ENCODE measurements around the gene HNRNPA2B1.
A peak's percentile ranks its signal among the peaks of the same experiment; 100 is the strongest.
"Not testable (repeated sequence)": the region's sequence is repeated elsewhere in the genome, so short reads cannot be mapped to it uniquely, and the experiment has no call there.

HNRNPA2B1 gene

DNA sequence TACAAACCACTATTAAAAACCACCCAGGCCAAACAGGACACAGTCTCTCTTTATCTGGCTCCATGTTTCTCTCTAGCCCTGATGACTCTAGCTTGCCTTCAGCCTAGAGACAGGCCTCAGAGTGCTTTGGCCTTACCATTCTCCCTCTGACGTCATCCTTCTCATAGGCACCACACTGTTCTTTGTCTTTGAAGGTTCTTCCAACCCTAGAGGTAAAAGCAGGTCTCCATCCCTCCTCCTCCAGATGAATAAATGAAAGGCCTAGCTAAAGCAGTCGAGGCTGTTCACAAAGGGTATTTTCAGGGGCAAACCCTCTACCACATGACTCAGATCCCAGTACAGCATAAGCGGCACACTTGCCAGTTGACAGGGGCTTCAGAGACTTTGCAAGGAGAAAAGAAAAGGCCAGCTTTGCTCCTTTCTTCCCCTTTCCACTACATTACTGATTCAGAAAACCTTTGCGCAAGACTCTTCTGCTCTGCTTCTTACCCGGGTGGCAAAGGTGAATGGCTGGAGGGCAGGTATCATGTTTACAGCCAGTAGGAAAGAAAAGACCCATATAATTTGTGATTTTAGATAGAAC, 33.8 kb downstream of the HNRNPA2B1 start:
- TF ChIP-seq, protein P1, sequence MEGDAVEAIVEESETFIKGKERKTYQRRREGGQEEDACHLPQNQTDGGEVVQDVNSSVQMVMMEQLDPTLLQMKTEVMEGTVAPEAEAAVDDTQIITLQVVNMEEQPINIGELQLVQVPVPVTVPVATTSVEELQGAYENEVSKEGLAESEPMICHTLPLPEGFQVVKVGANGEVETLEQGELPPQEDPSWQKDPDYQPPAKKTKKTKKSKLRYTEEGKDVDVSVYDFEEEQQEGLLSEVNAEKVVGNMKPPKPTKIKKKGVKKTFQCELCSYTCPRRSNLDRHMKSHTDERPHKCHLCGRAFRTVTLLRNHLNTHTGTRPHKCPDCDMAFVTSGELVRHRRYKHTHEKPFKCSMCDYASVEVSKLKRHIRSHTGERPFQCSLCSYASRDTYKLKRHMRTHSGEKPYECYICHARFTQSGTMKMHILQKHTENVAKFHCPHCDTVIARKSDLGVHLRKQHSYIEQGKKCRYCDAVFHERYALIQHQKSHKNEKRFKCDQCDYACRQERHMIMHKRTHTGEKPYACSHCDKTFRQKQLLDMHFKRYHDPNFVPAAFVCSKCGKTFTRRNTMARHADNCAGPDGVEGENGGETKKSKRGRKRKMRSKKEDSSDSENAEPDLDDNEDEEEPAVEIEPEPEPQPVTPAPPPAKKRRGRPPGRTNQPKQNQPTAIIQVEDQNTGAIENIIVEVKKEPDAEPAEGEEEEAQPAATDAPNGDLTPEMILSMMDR (IDR thresholded peaks at IDR 0.05; ENCODE audit: low read depth, low read length) = no peak
- no peaks in the 10 kb centered on the region for H3K27me3 ChIP-seq (ENCODE audit: insufficient read depth, low read depth, severe bottlenecking)
- H3K4me3 ChIP-seq (ENCODE audit: low read depth, low read length) = no peak overlapping the region
- no peak for DNase-seq
- H3K9me3 ChIP-seq (ENCODE audit: severe bottlenecking) = peaks cover 3% of the 10 kb centered on the region
- H3K27ac ChIP-seq = no peak overlapping the region
- peaks cover 3% of the 10 kb centered on the region; the same call in 1 of the 2 replicates for H3K36me3 ChIP-seq

GRCh38 chr7:26165950-26166683, 34.4 kb downstream of the HNRNPA2B1 start:
- no peak overlapping the region for H3K4me3 ChIP-seq (ENCODE audit: low read depth, low read length)
- TF ChIP-seq, protein P1 (IDR thresholded peaks at IDR 0.05; ENCODE audit: low read depth, low read length) = no peak
- peak; percentile 65 for DNase-seq
- H3K36me3 ChIP-seq = peaks cover 3% of the 10 kb centered on the region; the same call in 1 of the 2 replicates
- no peaks in the 10 kb centered on the region for H3K27me3 ChIP-seq (ENCODE audit: insufficient read depth, low read depth, severe bottlenecking)
- H3K27ac ChIP-seq = no peak overlapping the region
- peaks cover 3% of the 10 kb centered on the region for H3K9me3 ChIP-seq (ENCODE audit: severe bottlenecking)

DNA sequence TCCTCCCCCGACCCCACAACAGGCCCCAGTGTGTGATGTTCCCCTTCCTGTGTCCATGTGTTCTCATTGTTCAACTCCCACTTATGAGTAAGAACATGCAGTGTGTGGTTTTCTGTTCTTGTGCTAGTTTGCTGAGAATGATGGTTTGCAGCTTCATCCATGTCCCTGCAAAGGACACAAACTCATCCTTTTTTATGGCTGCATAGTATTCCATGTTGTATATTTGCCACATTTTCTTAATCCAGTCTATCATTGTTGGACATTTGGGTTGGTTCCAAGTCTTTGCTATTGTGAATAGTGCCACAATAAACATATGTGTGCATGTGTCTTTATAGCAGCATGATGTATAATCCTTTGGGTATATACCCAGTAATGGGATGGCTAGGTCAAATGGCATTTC, 36.7 kb downstream of the HNRNPA2B1 start:
- not testable (repeated sequence) for H3K36me3 ChIP-seq; H3K4me3 ChIP-seq (ENCODE audit: low read depth, low read length); H3K9me3 ChIP-seq (ENCODE audit: severe bottlenecking); H3K27me3 ChIP-seq (ENCODE audit: insufficient read depth, low read depth, severe bottlenecking); H3K27ac ChIP-seq; DNase-seq

DNA sequence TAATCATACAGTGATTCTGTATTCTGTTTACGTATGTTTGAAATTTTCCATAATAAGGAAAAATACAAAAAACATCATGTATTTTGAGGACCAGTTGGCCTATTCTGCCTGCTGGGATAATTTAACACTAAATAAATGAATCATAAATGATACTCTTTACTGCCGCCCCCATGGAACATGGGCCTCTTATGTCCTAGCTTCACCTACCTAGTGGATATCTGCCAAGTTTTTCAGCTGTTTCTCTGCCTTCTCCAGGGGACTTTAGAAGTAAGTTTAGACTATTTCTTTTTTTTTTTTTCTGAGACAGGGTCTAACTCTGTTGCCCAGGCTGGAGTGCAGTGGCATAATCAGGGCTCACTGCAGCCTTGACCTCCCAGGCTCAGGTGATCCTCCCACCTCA, 38.1 kb downstream of the HNRNPA2B1 start:
- Histone ChIP-seq H3K4me3 (ENCODE audit: low read depth, low read length) (no peak overlapping the region), H3K9me3 (ENCODE audit: severe bottlenecking) (peaks cover 3% of the 10 kb centered on the region), H3K27ac (no peak overlapping the region), H3K36me3 (no peaks in the 10 kb centered on the region), H3K27me3 (ENCODE audit: insufficient read depth, low read depth, severe bottlenecking) (no peaks in the 10 kb centered on the region)
- DNase-seq = no peak
- TF ChIP-seq, protein P1 (IDR thresholded peaks at IDR 0.05; ENCODE audit: low read depth, low read length) = no peak

GRCh38 chr7:26160896-26161295, 39.6 kb downstream of the HNRNPA2B1 start:
- no peak for DNase-seq
- Histone ChIP-seq H3K36me3 (no peaks in the 10 kb centered on the region), H3K9me3 (ENCODE audit: severe bottlenecking) (peaks cover 3% of the 10 kb centered on the region), H3K27me3 (ENCODE audit: insufficient read depth, low read depth, severe bottlenecking) (no peaks in the 10 kb centered on the region), H3K4me3 (ENCODE audit: low read depth, low read length) (no peak overlapping the region), H3K27ac (no peak overlapping the region)
- TF ChIP-seq, protein P1 (IDR thresholded peaks at IDR 0.05; ENCODE audit: low read depth, low read length) = no peak

DNA sequence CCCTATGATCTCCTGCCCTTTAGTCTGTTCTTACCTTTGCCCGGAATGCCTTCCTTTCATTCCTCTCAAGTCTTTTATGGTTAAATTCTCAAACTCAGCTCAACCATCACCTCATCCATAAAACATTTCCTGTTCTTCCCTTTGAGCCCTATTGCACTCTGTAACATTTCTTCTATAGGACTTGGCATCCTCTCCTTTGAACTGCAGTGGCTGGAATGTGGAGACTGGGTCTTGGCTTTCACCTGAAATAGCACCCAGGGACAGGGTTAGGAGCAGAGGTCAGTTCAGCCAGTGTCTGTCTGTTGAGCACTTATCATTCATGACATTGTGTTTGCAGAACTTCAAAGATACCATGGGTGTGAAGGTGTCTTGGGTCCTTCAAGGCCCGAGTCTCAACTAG, 41.3 kb downstream of the HNRNPA2B1 start:
- TF ChIP-seq, protein P1 (IDR thresholded peaks at IDR 0.05; ENCODE audit: low read depth, low read length) = no peak
- Histone ChIP-seq H3K27me3 (ENCODE audit: insufficient read depth, low read depth, severe bottlenecking) (no peaks in the 10 kb centered on the region), H3K4me3 (ENCODE audit: low read depth, low read length) (no peak overlapping the region), H3K27ac (no peak overlapping the region), H3K9me3 (ENCODE audit: severe bottlenecking) (peaks cover 3% of the 10 kb centered on the region), H3K36me3 (no peaks in the 10 kb centered on the region)
- DNase-seq = no peak

Measured in WERI-Rb-1 (cell line).